Peyer's patch (tissue), 4 donors: ENCODE results near the gene THBS1. TPM values are rescaled to one million over a fixed set of nuclear protein-coding genes. Genes with fewer than 3 reads are reported as not detected.

Source experiments
- DNase-seq, 3 donors: peaks; one replicate each; pipeline ENCODE4 v3.0.0-alpha.2; 2017 to 2019
- H3K27ac ChIP-seq, 4 donors: fragments of 200-600 bp; sonication (generic); one replicate each; pipeline ENCODE4 v1.5.1; 2016 to 2019
- H3K27me3 ChIP-seq, 2 donors: fragments of 200-600 bp; sonication (generic); one replicate each; pipeline ENCODE4 v1.5.1; 2019
- H3K36me3 ChIP-seq, 3 donors: fragments of 200-600 bp; sonication (generic); one replicate each; pipeline ENCODE4 v1.5.1; 2016 to 2019
- H3K4me1 ChIP-seq, 4 donors: fragments of 200-600 bp; sonication (generic); one replicate each; pipeline ENCODE4 v1.5.1; 2016 to 2019
- H3K4me3 ChIP-seq, 4 donors: fragments of 200-600 bp; sonication (generic); 1 replicate in 3 of 4; 2 replicates in 1 of 4; pipeline ENCODE4 v1.5.1; 2016 to 2019; ENCODE audit warnings: mild to moderate bottlenecking in 1 of 4
- H3K9me3 ChIP-seq, 4 donors: fragments of 200-600 bp; sonication (generic); one replicate each; pipeline ENCODE4 v1.5.1; 2016 to 2019; ENCODE audit warnings: mild to moderate bottlenecking in 1 of 4
- POLR2A ChIP-seq, 2 donors: fragments of 450-650 bp; IDR thresholded peaks; one replicate each; pipeline ENCODE4 v1.5.1; 2017; ENCODE audit warnings: antibody characterized with exemption in 2 of 2, mild to moderate bottlenecking in 2 of 2, moderate library complexity in 2 of 2
- total RNA-seq, 4 donors: library from RNA; depleted of rRNA; stranded (reverse); fragments of >200 nt; gene quantifications; one replicate each; pipeline ENCODE4 v1.1.0, GENCODE V29; 2016
- TF ChIP-seq, protein P1 (sequence below), 6 experiments: fragments of 450-650 bp in 4 of 6; fragments of 200-600 bp in 2 of 6; sonication (generic) in 1 of 6; IDR thresholded peaks; one replicate each; pipeline ENCODE4 v1.5.1; 2017 to 2019; ENCODE audit warnings: antibody characterized with exemption in 6 of 6, mild to moderate bottlenecking in 3 of 6, moderate library complexity in 1 of 6

Gene THBS1
- total RNA-seq, 4 donors from 2014 or later = 68.7 to 784 (median 139) TPM

DNA sequence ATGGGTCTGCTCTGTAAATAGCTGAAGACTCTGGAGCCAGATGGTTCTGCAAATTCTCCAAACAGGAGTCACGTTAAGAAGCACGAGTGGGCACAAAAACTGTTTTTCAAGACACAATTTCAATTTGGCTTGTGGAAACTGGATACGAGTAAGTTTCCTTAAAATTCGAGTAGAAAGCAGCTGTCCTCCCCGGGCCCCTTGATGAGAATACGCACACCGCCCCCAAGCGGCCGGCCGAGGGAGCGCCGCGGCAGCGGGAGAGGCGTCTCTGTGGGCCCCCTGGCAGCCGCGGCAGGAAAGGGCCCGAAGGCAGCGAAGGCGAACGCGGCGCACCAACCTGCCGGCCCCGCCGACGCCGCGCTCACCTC, 778 bp upstream of the THBS1 start:
- H3K27me3 ChIP-seq = no peaks in the 10 kb centered on the region
- peaks cover 0 to 41% (median 0%) of the 10 kb centered on the region in 4 donors for H3K4me1 ChIP-seq
- DNase-seq = peak; percentile 66 to 97 (median 95)
- TF ChIP-seq, protein P1, sequence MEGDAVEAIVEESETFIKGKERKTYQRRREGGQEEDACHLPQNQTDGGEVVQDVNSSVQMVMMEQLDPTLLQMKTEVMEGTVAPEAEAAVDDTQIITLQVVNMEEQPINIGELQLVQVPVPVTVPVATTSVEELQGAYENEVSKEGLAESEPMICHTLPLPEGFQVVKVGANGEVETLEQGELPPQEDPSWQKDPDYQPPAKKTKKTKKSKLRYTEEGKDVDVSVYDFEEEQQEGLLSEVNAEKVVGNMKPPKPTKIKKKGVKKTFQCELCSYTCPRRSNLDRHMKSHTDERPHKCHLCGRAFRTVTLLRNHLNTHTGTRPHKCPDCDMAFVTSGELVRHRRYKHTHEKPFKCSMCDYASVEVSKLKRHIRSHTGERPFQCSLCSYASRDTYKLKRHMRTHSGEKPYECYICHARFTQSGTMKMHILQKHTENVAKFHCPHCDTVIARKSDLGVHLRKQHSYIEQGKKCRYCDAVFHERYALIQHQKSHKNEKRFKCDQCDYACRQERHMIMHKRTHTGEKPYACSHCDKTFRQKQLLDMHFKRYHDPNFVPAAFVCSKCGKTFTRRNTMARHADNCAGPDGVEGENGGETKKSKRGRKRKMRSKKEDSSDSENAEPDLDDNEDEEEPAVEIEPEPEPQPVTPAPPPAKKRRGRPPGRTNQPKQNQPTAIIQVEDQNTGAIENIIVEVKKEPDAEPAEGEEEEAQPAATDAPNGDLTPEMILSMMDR (IDR thresholded peaks at IDR 0.05) = peak; percentile 53 to 99 (median 93)
- TF ChIP-seq POLR2A (IDR thresholded peaks at IDR 0.05) = no peak
- H3K4me3 ChIP-seq = peak overlapping the region; percentile 37 to 79 (median 60)
- H3K27ac ChIP-seq = peak overlapping the region; percentile 71 to 90 (median 82)
- H3K9me3 ChIP-seq = no peaks in the 10 kb centered on the region
- H3K36me3 ChIP-seq = peaks cover 0 to 33% (median 0%) of the 10 kb centered on the region in 3 donors

DNA sequence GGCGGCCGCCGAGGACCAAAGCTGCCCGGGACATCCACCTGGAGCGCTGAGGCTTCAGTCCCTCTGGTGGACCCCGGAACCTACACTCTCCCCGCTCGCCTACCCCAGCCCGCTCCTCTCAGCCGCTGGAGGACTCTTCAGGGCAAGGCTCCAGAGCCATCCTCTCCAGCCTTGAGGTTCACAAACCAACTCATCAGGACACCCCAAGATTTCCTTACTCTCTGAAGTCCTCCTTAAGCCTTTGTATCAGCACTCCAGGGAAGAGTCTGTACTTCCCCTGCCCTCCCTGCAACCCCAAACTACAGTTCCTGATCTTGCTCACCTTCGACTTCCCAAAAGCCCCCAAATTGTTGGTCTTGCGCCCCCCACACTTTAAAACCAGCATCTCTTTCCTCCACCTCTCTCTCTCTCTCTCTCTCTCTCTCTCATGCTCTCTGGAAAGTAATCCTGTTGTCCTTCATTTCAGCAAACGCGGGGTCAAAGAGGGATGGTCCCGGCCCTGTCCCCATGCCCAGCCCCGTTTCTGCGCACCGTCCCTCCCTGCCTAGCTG, 438 bp downstream of the THBS1 start:
- H3K4me1 ChIP-seq = peaks cover 0 to 41% (median 0%) of the 10 kb centered on the region in 4 donors
- TF ChIP-seq POLR2A (IDR thresholded peaks at IDR 0.05) = no peak
- TF ChIP-seq, protein P1 (IDR thresholded peaks at IDR 0.05) = no peak
- no peak for DNase-seq
- H3K9me3 ChIP-seq = no peaks in the 10 kb centered on the region
- peak overlapping the region; percentile 37 to 79 (median 60) for H3K4me3 ChIP-seq
- H3K27ac ChIP-seq = peak overlapping the region; percentile 71 to 90 (median 82)
- H3K27me3 ChIP-seq = no peaks in the 10 kb centered on the region
- H3K36me3 ChIP-seq = peaks cover 0 to 45% (median 0%) of the 10 kb centered on the region in 3 donors

DNA sequence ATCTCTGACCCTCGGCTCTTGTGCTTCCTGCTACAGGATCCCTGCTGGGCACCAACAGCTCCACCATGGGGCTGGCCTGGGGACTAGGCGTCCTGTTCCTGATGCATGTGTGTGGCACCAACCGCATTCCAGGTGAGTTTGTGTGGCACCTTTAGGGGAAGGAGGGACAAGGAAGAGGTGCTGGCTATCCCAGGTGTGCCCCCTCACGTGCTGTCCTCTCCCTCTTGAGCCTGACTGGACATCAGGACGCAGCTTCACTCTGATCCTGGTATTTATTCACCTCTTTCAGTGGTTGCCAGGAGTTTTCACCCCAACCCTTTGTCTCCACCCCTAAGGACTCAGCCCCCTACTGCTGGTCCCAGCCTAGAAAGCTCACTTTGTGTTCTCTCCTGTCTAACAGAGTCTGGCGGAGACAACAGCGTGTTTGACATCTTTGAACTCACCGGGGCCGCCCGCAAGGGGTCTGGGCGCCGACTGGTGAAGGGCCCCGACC, 960 bp downstream of the THBS1 start:
- Histone ChIP-seq H3K36me3 (peaks cover 0 to 50% (median 0%) of the 10 kb centered on the region in 3 donors), H3K4me3 (peak overlapping the region; percentile 32 to 79 (median 60)), H3K27me3 (no peaks in the 10 kb centered on the region), H3K4me1 (peaks cover 0 to 41% (median 0%) of the 10 kb centered on the region in 4 donors), H3K27ac (peak overlapping the region; percentile 71 to 90 (median 82)), H3K9me3 (no peaks in the 10 kb centered on the region)
- TF ChIP-seq POLR2A (IDR thresholded peaks at IDR 0.05) = peak in 1 of 2 donors; percentile 44
- TF ChIP-seq, protein P1 (IDR thresholded peaks at IDR 0.05) = peak in 4 of 6 experiments; percentile 33 to 72 (median 70)
- DNase-seq = peak in 2 of 3 donors; percentile 82 to 86

DNA sequence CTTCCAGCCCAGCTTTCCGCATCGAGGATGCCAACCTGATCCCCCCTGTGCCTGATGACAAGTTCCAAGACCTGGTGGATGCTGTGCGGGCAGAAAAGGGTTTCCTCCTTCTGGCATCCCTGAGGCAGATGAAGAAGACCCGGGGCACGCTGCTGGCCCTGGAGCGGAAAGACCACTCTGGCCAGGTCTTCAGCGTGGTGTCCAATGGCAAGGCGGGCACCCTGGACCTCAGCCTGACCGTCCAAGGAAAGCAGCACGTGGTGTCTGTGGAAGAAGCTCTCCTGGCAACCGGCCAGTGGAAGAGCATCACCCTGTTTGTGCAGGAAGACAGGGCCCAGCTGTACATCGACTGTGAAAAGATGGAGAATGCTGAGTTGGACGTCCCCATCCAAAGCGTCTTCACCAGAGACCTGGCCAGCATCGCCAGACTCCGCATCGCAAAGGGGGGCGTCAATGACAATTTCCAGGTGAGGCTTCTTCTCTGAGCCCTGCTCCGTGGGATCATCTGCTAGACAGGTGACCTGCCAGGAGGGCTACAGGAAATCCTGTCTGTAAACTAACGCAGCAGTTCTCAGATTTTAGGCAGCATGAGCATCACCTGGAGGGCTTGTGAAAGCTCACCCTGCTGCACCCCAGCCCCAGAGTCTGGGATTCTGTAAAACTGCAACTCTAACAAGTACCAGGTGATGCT, 1.6 kb downstream of the THBS1 start:
- Histone ChIP-seq H3K27ac (peak overlapping the region; percentile 71 to 90 (median 82)), H3K27me3 (no peaks in the 10 kb centered on the region), H3K4me3 (peak overlapping the region; percentile 32 to 79 (median 60)), H3K9me3 (no peaks in the 10 kb centered on the region), H3K4me1 (peaks cover 0 to 41% (median 0%) of the 10 kb centered on the region in 4 donors), H3K36me3 (peaks cover 0 to 56% (median 0%) of the 10 kb centered on the region in 3 donors)
- DNase-seq = no peak
- no peak for TF ChIP-seq POLR2A (IDR thresholded peaks at IDR 0.05)
- TF ChIP-seq, protein P1 (IDR thresholded peaks at IDR 0.05) = no peak

DNA sequence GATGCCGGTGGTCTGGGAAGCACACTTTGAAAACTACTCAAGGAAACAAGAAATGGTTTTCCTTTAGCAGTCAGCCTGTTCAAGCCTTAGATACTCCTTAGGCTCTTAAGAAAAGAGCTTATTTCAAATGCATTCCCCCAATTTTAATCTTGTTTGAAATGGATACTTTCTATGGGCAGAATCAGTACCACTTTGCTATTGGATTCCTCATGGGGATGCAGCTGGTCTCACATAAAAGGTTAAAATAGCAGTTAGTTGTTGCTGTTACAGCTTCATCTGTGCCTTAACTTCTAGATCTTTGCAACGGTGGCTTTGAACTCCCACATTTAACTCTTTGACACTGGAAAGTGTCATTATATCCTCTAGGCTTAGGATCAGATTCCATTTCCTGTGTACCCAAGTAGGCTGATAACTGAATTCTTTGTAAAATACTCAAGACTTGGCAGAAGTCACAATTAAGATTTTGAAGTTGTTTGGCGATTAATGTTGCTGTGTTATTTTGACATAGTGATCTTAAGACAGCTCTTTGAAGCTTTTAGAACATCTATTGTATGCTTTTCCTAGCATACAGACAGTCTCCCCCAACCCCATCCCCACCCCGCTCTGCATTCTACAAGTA, 2.2 kb downstream of the THBS1 start:
- H3K27ac ChIP-seq = peak overlapping the region in 2 of 4 donors; percentile 2 to 90
- H3K4me3 ChIP-seq = peak overlapping the region; percentile 32 to 79 (median 60)
- no peaks in the 10 kb centered on the region for H3K9me3 ChIP-seq
- H3K27me3 ChIP-seq = no peaks in the 10 kb centered on the region
- peaks cover 0 to 41% (median 0%) of the 10 kb centered on the region in 4 donors for H3K4me1 ChIP-seq
- DNase-seq = no peak
- TF ChIP-seq, protein P1 (IDR thresholded peaks at IDR 0.05) = no peak
- no peak for TF ChIP-seq POLR2A (IDR thresholded peaks at IDR 0.05)
- peaks cover 0 to 62% (median 0%) of the 10 kb centered on the region in 3 donors for H3K36me3 ChIP-seq
